HG03060 (cell line): ENCODE data around the gene USP21.
"Not testable (repeated sequence)": the region's sequence is repeated elsewhere in the genome, so short reads cannot be mapped to it uniquely, and the experiment has no call there.

Experiments
- ATAC-seq: cut with Tn5 transposase; IDR thresholded peaks from one replicate; pipeline ENCODE4 v1.9.1; 2021; ENCODE audit warnings: low read depth, moderate number of reproducible peaks; ENCODE audit not compliant: unreplicated experiment

The USP21 gene, protein sequence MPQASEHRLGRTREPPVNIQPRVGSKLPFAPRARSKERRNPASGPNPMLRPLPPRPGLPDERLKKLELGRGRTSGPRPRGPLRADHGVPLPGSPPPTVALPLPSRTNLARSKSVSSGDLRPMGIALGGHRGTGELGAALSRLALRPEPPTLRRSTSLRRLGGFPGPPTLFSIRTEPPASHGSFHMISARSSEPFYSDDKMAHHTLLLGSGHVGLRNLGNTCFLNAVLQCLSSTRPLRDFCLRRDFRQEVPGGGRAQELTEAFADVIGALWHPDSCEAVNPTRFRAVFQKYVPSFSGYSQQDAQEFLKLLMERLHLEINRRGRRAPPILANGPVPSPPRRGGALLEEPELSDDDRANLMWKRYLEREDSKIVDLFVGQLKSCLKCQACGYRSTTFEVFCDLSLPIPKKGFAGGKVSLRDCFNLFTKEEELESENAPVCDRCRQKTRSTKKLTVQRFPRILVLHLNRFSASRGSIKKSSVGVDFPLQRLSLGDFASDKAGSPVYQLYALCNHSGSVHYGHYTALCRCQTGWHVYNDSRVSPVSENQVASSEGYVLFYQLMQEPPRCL

DNA sequence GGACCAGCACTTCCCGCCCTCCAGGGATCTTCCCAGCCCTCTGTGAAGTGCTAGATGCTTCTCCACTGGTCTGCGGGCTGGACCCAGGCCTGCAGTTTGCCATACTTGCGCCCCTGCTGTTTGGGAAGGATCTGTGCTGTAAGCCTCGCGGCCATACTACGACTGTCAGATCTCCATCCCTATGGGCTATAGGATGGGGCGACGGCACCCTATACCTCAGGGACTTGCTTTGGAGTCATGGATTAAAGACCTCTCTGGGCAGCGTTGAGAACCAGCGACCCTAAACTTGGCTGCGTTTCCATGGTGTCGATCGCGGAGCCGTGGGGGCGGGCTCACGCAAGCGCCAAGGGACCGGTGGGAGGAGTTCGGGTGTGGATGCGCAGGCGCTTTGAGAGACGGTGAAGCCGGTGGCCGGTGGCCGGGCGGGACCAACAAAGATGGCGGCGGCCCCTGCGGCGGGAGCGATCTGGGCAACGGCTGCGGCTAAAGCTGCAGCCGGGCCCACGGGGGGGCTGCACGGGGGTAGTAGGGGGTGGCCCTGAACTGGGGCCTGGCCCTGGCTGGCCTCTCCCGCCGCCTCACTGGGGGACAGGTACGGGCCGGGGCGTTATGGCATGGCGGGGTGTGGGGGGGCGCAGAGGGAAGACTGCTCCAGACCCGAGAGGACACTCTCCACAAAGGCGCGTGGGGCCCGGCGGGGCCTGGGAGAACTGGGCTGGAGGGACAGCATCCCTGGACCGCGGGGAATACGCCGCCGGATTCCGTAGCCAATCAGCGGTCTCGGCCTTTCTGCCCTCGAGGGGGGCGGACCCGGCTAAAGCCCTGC lies at the start of gene USP21:
Gene USP21, plus strand, starts transcription at position 414 of the 826 bp plus-strand sequence. CDS start 1,141 bp downstream, outside the sequence.
- peak; percentile 82 for ATAC-seq

DNA sequence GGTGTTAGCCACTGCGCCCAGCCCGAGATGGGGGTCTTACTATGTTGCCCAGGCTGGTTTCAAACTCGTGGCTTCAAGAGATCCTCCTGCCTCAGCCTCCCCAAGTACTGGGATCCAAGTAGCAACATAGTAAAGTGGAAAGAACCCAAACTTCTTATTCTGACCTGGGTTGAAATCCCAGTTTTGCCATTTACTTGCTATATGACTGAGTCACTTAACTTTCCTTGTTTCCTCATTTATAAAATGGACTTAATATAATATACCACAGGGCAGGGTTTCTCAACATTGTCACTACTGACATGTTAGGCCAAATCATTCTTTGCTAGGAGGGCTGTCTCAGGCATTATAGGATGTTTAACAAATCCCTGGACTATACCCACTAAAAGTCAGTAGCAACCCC lies 48.2 kb upstream of the USP21 start:
- ATAC-seq = no peak

DNA sequence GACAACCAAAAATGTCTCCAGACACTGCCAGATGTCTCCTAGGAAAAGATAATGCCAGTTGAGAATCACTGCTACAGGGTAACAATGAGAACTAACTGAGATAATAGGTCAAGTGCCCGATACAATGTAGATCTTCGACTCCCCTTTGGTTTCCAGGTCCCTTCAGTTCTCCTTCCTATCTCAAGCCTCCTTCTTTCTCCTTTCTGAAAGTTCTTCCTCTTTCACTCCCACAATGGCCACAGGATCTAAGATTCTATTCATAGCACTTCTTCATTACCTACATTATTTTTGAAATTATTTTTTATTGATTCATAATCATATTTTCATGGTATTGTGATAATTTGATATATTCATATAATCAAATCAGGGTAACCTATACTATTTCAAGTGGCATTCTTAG lies 47.8 kb upstream of the USP21 start:
- no peak for ATAC-seq

DNA sequence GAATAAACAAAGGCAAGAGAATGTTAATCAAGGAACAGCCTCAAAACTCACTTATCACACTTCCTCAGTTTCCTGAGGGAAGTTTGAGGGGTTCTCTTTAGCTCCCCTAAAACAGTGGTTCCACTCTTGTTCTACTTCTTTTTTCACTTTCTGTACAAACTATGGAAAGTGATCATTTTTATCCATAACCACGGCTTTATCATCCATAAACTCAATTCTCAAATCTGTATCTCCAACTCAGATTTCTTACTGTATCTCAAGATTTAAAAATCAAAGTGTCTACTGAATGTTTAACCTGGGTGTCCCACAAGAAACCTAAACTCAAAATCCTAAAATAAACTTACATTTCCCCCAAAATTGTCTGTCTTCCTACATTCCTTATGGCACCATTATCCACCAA lies 45.4 kb upstream of the USP21 start:
- ATAC-seq = no peak

DNA sequence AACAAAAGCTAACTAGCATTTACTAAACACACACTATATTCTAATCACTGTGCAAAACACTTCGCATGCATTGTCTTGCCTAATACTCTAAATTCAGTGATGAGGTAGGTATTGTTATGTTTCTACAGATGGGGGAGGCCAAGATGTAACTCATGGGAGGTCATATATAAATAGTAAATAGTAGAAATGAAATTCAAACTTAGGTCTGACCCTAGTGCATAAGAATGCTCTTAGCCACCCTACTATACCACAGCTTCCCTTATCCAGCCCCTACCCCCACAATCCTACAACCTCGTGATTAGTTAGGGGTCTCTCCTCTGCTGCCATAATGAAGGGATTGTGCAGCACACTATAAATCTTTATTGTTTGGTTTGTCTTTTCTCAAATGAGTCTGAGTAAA lies 44.7 kb upstream of the USP21 start:
- no peak for ATAC-seq

DNA sequence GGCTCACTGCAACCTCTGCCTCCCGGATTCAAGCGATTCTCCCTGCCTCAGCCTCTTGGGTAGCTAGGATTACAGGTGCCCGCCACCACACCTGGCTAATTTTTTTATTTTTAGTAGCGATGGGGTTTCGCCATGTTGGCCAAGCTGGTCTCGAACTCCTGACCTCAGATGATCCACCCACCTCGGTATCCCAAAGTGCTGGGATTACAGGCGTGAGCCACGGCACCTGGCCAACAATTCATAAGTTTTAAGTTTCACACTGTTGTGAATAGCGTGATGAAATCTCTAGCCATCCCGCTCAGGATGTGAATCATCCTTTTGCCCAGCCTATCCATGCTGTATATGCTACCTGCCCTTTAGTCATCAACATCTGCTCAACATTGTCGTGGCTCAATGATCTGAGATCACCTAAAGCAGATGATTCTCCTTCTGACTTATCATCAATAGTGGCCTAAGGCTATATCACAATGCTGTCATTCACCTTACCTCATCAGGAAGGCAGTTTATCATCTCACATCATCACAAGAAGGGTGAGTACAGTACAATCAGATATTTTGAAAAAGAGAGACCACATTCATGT lies 44.1 kb upstream of the USP21 start:
- ATAC-seq = no peak

DNA sequence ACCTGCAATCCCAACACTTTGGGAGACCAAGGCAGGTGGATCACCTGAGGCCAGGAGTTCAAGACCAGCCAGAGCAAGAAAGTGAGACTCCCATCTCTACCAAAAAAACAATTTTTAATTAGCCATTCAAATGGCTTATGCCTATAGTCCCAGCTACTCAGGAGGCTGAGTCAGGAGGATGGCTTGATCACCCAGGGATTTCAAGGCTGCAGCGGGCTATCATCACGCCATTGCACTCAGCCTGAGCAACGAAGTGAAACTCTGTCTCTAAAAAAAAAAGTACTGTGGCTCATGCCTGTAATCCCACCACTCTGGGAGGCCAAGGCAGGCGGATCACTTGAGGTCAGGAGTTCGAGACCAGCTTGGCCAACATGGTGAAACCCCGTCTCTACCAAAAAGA lies 43.3 kb upstream of the USP21 start:
- not testable (repeated sequence) for ATAC-seq

DNA sequence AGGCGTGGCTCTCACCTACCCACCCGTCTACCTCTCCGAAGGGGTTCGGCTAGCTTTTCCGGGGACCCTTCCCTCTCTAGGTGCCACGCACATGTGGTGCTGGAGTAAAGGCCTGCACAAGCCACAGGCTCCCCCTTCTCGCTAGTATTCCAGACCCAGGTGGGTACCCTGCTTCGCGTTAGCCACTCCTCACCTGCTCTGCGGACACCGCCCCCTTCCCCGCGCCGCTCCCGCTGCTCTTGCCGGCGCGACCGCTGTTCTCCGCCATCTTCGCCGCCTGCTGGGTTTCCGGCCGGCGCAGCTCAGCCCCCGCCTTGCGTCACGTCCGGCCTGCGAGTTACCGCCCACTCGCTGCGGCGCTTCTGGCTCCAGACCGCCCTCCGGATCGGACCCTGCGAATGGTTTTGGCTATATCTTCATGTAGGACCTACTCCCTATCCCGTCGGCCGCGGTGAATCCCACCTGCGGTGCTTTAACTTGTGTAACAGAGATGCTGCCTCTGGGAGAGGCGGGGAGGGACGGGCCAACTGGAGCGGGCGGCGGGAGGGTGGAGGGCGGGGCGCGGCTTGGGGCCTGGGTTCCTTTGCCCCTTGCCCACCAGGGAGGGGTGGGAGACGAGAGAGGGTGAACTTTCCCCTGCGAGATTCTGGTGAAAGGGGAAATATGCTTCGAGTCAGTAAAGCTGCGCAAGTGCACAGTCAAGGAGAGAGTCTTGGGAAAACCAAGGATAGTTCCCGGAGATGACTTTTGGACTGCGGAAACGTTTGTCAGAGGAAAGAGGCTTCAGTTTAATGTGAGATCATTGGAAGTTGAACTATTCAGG lies 41.3 kb upstream of the USP21 start, which contains the start of the genes NIT1 and PFDN2:
Gene NIT1, plus strand, starts transcription at position 347 of the 823 bp plus-strand sequence. Its CDS starts 72 bp downstream, at position 419.
Gene PFDN2, minus strand, starts transcription at position 279 of the 823 bp plus-strand sequence. Its CDS starts 11 bp downstream, at position 268.
- peak; percentile 46 for ATAC-seq

DNA sequence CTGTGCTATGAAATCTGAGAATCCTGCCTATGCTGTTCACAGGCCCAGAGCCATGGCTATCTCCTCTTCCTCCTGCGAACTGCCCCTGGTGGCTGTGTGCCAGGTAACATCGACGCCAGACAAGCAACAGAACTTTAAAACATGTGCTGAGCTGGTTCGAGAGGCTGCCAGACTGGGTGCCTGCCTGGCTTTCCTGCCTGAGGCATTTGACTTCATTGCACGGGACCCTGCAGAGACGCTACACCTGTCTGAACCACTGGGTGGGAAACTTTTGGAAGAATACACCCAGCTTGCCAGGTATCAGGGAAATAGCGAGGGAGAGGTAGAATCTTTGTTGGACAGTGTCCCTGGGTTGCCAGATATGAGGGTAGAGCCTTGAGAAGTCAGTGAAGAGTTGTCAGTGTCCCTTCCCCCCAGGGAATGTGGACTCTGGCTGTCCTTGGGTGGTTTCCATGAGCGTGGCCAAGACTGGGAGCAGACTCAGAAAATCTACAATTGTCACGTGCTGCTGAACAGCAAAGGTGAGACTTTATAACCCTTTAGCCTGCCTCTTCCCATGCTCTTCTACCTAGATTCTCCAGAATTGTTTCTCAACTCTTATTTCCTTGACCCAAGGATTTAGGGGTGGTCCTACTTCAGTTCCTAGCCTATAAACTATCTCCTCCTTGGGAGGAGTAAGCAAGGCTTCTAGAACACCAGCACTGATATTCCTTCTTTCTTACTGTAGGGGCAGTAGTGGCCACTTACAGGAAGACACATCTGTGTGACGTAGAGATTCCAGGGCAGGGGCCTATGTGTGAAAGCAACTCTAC lies 40.0 kb upstream of the USP21 start:
- no peak for ATAC-seq

DNA sequence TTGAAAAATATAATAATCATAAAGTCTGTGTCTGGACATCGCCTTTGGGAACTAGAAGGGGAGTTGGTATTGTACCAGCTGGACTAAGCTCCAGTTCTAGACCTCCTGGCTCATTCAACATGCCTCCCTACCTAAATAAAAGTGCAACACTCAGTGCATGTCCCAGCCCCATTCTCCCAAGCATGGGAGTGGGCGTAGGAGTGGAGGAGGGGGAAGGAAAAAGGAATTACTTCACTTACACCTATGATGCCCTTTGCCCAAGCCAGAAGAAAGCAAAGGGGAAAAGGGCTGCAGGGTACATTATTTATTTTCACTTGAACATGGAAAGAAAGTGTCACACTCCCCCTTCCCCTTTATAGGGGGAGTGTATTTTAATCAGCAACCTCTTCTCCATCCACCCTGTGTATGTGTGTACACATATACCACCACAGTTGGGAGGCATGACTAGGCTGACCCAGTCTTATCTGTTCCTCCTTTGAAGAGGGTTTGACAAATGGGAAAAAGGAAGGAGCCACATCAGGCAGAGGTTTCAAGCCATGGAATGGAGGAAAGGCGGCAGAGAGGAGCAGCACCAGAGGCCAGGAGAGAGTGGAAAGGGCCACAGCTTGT lies 38.2 kb upstream of the USP21 start:
- no peak for ATAC-seq

DNA sequence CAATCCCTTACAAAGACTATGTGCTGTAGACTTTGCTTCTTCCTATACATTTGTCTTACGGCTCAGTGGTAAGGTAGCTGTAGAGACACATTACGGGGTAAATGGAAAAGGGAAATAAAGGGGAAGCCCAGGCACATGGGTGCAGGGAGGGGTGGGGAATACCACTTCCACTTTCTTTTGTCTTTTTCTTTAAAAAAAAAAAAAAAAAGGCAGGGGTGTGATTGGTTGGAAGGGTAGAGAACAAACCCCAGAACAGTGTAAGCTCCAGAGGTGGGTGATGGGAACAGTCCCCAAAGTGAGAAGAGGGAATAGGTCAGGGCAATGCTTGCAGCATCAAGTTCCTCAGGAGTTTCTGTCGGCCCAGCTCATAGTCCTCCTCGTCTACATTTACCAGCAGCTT lies 37.5 kb upstream of the USP21 start:
- ATAC-seq = no peak

DNA sequence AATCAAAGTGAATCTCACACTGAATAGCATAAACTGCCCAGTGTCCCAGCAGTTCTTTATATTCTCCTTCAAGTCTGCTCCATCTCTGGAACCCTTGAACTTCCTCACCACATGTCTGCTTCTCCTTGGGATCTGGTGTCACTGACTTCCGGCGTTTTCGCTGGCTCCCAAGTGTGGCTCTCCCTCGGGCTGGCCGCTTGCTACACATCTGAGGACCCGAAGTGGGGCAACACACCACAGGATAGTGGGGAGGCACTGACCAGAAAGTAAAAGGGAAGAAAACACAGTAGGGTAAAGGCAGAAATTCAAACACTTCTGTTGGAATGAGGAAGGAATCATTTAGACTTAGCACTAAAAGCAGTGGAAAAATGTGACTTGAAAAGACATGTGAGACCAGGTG lies 36.3 kb upstream of the USP21 start:
- no peak for ATAC-seq

DNA sequence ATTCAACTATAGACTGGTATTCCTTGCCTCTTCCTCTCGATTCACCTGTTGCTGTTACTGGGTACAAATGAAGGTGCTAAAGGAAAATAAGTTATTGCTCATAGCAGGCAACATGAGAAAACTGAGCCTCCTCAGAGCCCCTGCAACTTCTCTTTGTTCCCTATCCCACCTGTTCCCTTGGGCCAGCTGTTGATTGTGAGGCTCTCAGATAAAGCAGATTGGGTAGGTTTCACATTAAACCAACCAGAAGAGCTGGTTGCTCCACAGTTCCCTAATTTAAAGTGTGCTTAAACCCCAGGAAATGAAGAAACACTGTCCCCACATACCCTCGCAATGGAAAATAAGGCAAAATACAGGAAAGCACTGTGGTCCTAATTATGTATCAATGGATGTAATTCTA lies 31.7 kb upstream of the USP21 start:
- ATAC-seq = no peak

DNA sequence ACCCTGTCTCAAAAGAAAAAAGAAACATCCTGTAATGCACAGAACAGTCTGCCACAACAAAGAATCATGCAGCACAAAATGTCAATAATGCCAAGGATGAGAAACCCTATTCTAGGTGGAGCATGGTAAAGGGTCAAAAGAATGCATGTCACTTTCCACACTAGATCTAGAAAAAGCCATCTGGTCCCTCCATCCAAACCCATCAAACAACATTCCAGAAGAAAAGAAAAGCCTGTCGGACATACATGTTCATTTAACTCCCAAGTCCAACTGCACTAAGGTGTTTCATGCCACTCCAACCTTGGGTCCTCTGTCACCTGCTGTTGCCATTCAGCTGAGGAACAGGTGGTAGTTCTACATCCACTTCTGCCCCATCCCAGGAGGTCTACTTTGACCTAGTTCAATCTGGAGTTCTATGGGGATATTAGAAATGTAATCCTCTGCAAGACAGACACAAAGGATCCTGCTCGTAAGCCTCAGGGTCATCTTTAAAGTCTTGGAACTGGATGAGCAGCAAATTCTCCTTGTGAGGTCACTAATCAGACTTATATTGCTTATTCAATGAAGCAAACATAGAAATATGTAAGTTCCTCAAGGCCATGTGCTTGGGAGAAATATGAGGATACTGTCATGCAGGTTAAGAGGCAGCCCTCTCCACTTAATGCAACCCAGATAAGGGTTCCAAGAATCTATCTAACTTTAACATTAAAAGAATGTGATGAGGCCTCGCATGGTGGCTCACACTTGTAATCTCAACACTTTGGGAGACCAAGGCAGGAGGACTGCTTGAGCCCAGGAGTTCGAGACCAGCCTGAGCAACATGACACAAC lies 30.5 kb upstream of the USP21 start:
- ATAC-seq = no peak

DNA sequence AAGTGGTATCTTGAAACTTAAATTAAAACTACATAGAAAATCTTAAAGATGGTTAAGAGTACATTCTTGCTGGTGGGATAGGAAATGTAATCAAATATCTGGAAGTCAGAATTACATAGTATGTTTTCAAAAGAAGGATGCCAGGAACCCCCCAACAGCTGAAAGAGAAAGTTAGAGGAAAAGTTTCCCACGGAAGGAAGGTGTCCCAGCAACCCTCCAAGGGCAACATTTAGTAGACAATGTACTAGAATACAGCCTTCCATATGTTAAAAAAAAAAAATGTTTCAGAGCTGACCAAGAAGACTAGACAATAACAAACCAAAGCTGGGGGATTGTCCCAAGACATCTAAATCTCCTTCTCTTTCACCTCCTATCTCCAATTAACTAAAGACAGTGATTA lies 29.0 kb upstream of the USP21 start:
- ATAC-seq = no peak

DNA sequence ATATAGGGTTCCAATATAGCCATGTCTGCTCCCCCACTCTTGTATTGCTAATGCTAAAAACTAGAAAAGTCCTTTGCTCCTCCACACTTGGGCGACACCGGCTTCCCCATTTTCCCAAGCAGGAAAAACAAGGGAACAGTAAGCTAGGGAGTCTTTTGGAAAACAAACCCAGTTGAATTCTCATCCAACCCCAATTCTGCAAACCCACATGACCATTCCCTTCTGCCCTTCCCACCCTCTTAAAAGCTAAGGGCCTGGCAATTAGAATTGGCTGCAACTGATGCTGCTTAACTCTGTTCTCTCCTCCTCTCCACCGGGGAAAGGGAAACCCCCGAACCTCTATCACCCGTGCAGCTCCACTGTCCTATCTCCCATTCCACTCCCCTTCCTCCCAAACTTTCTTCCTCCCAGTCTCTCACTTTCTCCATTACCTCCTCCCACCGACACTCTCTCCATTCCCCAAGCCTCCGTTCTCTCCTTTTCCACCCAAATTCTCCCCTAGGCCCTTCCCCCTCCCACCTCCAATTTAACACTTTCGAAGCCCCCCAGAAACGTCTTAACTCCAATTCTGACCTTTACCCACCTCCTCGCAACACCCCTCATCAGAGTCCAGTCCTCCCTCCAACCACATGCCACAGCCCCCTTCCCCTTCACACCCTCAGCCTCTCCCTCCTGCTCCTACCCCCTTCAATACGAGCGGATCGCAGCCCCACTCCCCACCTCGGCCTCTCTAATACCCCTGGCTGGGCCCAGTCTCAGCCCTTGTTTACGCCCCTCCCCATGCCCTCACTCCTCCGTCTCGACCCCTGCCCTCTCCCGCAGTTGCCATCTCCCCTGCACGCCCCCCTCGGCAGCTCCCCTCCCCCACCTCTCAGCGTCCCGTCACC lies 27.5 kb upstream of the USP21 start:
- no peak for ATAC-seq
